ENCODE measurements around the gene VWC2.
"Not testable (repeated sequence)": the region's sequence is repeated elsewhere in the genome, so short reads cannot be mapped to it uniquely, and the experiment has no call there.

Gene VWC2

GRCh38 chr7:49848211-49848841, 74.9 kb downstream of the VWC2 start:
- in situ Hi-C loops (cut with MboI; ENCODE audit: low sequenced_read_pairs): no loop called here

- in situ Hi-C loops (cut with MboI; ENCODE audit: low sequenced_read_pairs): no loop called here
Observed at GRCh38 chr7:49850921-49851613, 77.6 kb downstream of the VWC2 start.

- in situ Hi-C loops (cut with MboI; ENCODE audit: low sequenced_read_pairs): not testable (repeated sequence)
Observed at GRCh38 chr7:49851614-49851934, 78.1 kb downstream of the VWC2 start.

- in situ Hi-C loops (cut with MboI; ENCODE audit: low sequenced_read_pairs): no loop called here
Observed at GRCh38 chr7:49852619-49853462, 79.4 kb downstream of the VWC2 start.

GRCh38 chr7:49855281-49855980, 82.0 kb downstream of the VWC2 start:
- in situ Hi-C loops (cut with MboI; ENCODE audit: low sequenced_read_pairs): no loop called here

GRCh38 chr7:49860293-49860692, 86.9 kb downstream of the VWC2 start:
- in situ Hi-C loops (cut with MboI; ENCODE audit: low sequenced_read_pairs): no loop called here

GRCh38 chr7:49866076-49866735, 92.8 kb downstream of the VWC2 start:
- in situ Hi-C loops (cut with MboI; ENCODE audit: low sequenced_read_pairs): no loop called here

GRCh38 chr7:49866910-49867309, 93.5 kb downstream of the VWC2 start:
- in situ Hi-C loops (cut with MboI; ENCODE audit: low sequenced_read_pairs): no loop called here

- in situ Hi-C loops (cut with MboI; ENCODE audit: low sequenced_read_pairs): no loop called here
Observed at GRCh38 chr7:49873420-49873819, 100.0 kb downstream of the VWC2 start.

- in situ Hi-C loops (cut with MboI; ENCODE audit: low sequenced_read_pairs): no loop called here
Observed at GRCh38 chr7:49875336-49875735, 101.9 kb downstream of the VWC2 start.

- in situ Hi-C loops (cut with MboI; ENCODE audit: low sequenced_read_pairs): no loop called here
Observed at GRCh38 chr7:49876202-49876601, 102.8 kb downstream of the VWC2 start.

- in situ Hi-C loops (cut with MboI; ENCODE audit: low sequenced_read_pairs): no loop called here
Observed at GRCh38 chr7:49878089-49878488, 104.7 kb downstream of the VWC2 start.

GRCh38 chr7:49878627-49879026, 105.2 kb downstream of the VWC2 start:
- in situ Hi-C loops (cut with MboI; ENCODE audit: low sequenced_read_pairs): no loop called here

GRCh38 chr7:49883933-49884332, 110.5 kb downstream of the VWC2 start:
- in situ Hi-C loops (cut with MboI; ENCODE audit: low sequenced_read_pairs): no loop called here

- in situ Hi-C loops (cut with MboI; ENCODE audit: low sequenced_read_pairs): no loop called here
Observed at GRCh38 chr7:49885593-49886285, 112.3 kb downstream of the VWC2 start.

GRCh38 chr7:49892481-49892880, 119.0 kb downstream of the VWC2 start:
- in situ Hi-C loops (cut with MboI; ENCODE audit: low sequenced_read_pairs): no loop called here

- in situ Hi-C loops (cut with MboI; ENCODE audit: low sequenced_read_pairs): no loop called here
Observed at GRCh38 chr7:49893131-49893530, 119.7 kb downstream of the VWC2 start.

- in situ Hi-C loops (cut with MboI; ENCODE audit: low sequenced_read_pairs): no loop called here
Observed at GRCh38 chr7:49894543-49894942, 121.1 kb downstream of the VWC2 start.

GRCh38 chr7:49911909-49912308, 138.5 kb downstream of the VWC2 start:
- in situ Hi-C loops (cut with MboI; ENCODE audit: low sequenced_read_pairs): no loop called here

GRCh38 chr7:49926720-49927119, 153.3 kb downstream of the VWC2 start:
- in situ Hi-C loops (cut with MboI; ENCODE audit: low sequenced_read_pairs): no loop called here
